ENCODE measurements around the gene BCAT1.
"Not testable (repeated sequence)": the region's sequence is repeated elsewhere in the genome, so short reads cannot be mapped to it uniquely, and the experiment has no call there.

The BCAT1 gene

GRCh38 chr12:24960222-24960855 is 11.4 kb upstream of the BCAT1 start:
- FAIRE-seq (peak; percentile 46), DNase-seq (ENCODE audit: insufficient read length, low spot score) (peak; percentile 45)

DNA sequence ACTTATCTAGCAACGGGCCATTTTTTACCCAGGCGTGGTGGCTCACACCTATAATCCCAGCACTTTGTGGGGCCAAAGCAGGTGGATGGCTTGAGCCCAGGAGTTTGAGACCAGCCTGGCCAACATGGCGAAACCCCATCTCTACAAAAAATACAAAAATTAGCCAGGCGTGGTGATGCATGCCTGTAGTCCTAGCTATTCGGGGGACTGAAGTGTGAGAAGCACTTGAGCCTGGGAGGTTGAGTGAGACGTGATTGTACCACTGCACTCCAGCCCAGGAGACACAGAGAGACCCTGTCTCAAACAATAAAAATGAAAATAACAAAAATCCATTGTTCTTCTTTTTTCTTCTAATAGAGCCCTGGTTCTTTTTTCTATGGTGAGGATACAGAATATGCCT is 7.5 kb upstream of the BCAT1 start:
- not testable (repeated sequence) for DNase-seq (ENCODE audit: insufficient read length, low spot score); FAIRE-seq

GRCh38 chr12:24955853-24956252 is 7.0 kb upstream of the BCAT1 start:
- FAIRE-seq, result no peak
- DNase-seq (ENCODE audit: insufficient read length, low spot score), result no peak

GRCh38 chr12:24955389-24955788 is 6.5 kb upstream of the BCAT1 start:
- FAIRE-seq (no peak), DNase-seq (ENCODE audit: insufficient read length, low spot score) (no peak)

DNA sequence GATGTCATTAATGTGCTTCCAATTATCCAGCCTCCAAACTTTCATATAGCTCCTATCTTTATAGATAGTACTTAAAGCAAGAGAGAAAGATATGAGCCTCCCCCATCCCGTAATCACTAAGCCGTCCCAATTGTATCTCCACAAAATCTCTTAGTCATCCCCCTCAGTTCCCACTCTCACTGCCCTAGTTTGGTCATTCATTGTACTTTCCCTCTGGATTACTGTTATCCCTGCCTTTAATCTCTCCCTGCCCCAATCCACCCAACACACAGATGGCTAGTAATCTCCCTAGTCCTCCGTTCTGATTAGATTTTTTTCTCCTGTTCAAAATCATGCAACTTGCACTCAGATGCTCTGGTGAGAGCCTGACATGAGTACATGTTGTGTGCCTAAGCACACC is 5.4 kb upstream of the BCAT1 start:
- FAIRE-seq, result no peak
- no peak for DNase-seq (ENCODE audit: insufficient read length, low spot score)

GRCh38 chr12:24952389-24952788 is 3.5 kb upstream of the BCAT1 start:
- no peak for FAIRE-seq
- no peak for DNase-seq (ENCODE audit: insufficient read length, low spot score)

DNA sequence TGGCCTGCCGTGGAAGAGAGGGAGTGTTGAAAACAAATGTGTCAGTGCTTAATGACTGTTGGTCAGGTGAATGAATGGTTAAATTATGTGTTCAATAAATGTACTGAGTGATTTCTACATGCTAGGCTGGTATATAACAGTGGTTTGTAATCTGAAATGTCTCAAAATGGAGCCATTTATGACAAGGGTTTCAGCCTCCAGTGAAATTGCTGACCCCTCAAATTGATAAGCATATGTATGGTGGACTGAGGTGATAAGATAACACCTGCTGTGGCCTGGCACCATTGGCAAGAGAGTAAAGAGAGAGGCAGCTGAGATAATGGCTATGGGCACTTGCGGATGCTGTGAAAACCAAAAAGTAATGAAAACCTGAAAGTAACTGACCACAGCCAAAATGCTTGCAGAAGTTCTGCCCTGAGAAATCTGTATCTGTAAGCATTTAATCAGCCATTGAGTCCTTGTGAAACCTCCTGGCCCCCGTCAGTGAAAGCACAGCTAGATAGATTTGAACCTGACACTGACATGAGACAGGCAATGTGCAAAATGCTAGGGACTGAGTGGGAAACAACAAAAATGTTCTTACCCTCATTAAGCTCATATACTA is 1.4 kb upstream of the BCAT1 start:
- DNase-seq (ENCODE audit: insufficient read length, low spot score), result no peak
- no peak for FAIRE-seq

DNA sequence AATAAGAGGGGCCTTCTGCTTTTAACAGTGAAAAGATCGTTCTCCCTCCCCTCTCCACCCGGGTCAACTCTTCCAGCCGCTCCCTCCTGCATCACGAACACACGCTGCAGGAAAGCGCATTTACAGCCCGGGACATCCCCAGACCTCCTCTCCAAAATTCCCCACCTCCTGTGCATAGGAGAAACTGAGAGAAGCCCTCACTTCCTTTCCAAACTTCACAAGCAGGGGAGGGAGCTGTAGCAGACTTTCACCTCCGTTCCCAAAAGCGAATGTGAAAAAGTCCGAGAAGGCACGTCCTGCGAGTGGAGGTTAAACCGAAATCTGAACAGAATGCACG is 513 bp downstream of the BCAT1 start:
- DNase-seq (ENCODE audit: insufficient read length, low spot score) (peak; percentile 23), FAIRE-seq (no peak)

- no peak for FAIRE-seq
- no peak for DNase-seq (ENCODE audit: insufficient read length, low spot score)
Measured at GRCh38 chr12:24947541-24948419, 1.1 kb downstream of the BCAT1 start.

- DNase-seq (ENCODE audit: insufficient read length, low spot score), result no peak
- no peak for FAIRE-seq
Measured at GRCh38 chr12:24945845-24946244, 3.1 kb downstream of the BCAT1 start.

GRCh38 chr12:24945039-24945438 is 3.9 kb downstream of the BCAT1 start:
- no peak for FAIRE-seq
- no peak for DNase-seq (ENCODE audit: insufficient read length, low spot score)

GRCh38 chr12:24944601-24944975 is 4.3 kb downstream of the BCAT1 start:
- no peak for FAIRE-seq
- no peak for DNase-seq (ENCODE audit: insufficient read length, low spot score)

DNA sequence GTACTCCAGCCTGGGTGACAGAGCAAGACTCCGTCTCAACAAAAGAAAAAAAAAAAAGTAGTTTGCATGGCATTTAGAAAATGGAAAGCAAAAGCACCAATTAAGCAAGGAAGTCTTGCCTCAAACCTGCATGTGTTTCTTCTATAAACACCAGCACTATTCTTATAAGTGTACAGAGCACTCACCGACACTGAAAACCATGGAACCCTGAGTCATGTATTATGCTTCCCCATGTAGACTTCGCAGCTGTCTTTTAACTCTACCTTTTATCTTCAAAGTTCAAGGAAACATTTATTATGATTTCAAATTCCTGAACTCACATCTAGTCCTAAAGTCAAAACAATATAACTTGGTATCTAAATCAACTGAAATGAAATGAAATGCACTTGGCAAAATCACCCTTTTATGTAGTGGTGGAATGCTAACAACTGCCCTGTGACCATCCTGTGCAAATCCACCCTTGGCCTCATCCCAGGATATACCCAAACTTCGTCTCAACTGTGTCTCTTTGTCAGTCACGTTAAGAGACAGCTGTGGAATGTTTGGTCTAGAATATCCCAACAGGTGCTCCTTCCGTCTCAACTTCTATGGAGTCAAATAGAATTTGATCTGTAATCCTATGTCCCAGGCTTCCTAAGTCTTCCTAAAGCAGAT is 4.8 kb downstream of the BCAT1 start:
- FAIRE-seq, result no peak
- no peak for DNase-seq (ENCODE audit: insufficient read length, low spot score)

- FAIRE-seq (no peak), DNase-seq (ENCODE audit: insufficient read length, low spot score) (no peak)
Measured at GRCh38 chr12:24940157-24940556, 8.7 kb downstream of the BCAT1 start.

DNA sequence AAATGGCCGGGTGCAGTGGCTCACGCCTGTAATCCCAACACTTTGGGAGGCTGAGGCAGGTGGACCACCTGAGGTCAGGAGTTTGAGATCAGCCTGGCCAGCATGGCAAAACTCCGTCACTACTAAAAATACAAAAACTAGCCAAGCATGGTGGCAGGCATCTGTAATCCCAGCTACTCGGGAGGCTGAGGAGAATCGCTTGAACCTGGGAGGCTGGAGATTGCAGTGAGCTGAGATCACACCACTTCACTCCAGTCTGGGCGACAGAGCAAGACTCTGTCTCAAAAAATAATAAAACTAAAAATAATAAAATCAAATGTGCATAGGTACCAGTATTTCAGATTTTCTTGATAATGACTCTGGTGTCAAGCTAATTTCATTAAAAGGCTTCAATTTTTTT is 9.3 kb downstream of the BCAT1 start:
- not testable (repeated sequence) for FAIRE-seq; DNase-seq (ENCODE audit: insufficient read length, low spot score)

DNA sequence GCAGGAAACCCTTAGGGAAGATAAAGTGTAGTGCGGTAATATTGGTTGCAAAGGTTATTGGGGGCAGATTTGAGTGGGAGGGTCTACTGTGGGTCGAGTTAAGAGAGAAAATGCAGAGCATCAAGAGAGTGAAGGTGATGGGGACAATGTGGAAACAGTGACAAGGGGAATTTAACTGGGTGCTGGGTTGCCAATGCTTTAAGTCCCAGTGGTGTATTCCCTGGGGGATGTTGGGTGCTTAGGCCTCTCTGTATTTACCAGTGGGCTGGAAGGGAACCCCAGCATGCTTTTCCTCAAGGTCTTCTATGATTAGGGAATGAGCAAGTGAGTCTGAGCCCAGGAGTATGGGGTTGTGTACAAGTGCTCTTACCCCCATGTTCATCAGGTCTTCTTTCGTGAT is 10.6 kb downstream of the BCAT1 start:
- no peak for DNase-seq (ENCODE audit: insufficient read length, low spot score)
- FAIRE-seq, result no peak

GRCh38 chr12:24937553-24938244 is 11.2 kb downstream of the BCAT1 start:
- DNase-seq (ENCODE audit: insufficient read length, low spot score) (no peak), FAIRE-seq (no peak)

DNA sequence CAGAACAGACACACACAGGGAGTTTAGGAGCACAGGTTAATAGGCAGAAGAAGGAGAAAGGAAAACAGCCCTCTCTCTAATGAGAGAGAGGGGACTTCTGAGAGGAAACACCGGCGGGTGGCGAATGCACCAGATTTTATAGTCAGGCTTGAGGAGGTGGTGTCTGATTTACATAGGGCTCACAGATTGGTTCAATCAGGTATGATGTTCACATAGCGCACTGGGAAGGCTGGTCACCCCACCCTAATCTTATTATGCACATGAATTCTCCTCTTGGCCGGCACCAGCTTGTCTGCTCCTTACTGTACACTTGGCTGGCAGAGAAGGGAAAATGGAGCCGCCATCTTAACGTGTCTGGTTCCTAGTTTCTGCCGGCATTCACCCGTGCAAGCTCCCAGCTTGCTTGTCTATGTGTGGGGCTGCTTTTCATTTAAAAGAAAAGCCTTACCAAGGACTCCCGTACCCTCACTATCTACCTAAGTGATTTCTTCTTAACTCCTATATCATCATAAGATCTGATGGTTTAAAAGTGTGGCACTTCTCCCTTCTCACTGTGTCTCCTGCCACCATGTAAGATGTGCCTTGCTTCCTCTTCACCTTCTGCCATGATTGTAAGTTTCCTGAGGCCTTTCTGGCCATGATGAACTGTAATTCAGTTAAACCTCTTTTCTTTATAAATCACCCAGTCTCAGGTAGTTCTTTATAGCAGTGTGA is 15.1 kb downstream of the BCAT1 start:
- FAIRE-seq (no peak), DNase-seq (ENCODE audit: insufficient read length, low spot score) (no peak)

GRCh38 chr12:24931666-24932405 is 17.1 kb downstream of the BCAT1 start:
- FAIRE-seq (no peak), DNase-seq (ENCODE audit: insufficient read length, low spot score) (no peak)

DNA sequence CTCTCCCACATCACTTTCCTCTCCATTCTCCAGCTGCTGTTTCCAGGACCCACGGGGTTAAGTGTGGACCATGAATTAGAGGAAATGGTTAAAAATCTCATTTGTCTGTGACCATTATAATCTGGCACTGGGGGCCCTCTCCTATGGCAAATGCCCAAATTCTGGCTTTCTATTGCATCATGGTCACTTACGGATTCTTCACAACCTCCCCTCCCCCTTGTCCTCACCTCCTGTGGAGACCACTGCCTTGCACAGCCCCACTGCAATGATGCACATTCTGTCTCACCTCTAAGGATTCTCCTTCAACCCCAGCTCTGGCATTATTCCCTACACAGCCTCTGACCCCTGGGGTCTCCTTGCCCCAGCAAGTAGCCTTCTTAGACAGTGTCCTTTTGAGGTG is 18.9 kb downstream of the BCAT1 start:
- FAIRE-seq, result no peak
- DNase-seq (ENCODE audit: insufficient read length, low spot score), result no peak
